Esophagus muscularis mucosa (tissue), 3 donors: ENCODE data around the gene SLC16A2.

Experiments
- CTCF ChIP-seq, 3 experiments: fragments of 200-600 bp in 2 of 3; fragments of 450-650 bp in 1 of 3; sonication (generic) in 2 of 3; IDR thresholded peaks; one replicate each; pipeline ENCODE4 v1.5.1; 2017 to 2019; ENCODE audit warnings: antibody characterized with exemption in 3 of 3, mild to moderate bottlenecking in 2 of 3, moderate library complexity in 1 of 3
- POLR2A ChIP-seq: fragments of 450-650 bp; IDR thresholded peaks from one replicate; pipeline ENCODE4 v1.6.1; 2017; ENCODE audit warnings: antibody characterized with exemption, moderate library complexity, mild to moderate bottlenecking, low read depth
- POLR2AphosphoS5 ChIP-seq, 2 donors: sonication (generic); formaldehyde crosslinking; IDR thresholded peaks; one replicate each; pipeline ENCODE4 v1.6.1; 2017; ENCODE audit warnings: antibody characterized with exemption in 2 of 2

- TF ChIP-seq CTCF (IDR thresholded peaks at IDR 0.05) (no peak), POLR2AphosphoS5 (IDR thresholded peaks at IDR 0.05) (no peak), POLR2A (no peak)
Measured at GRCh38 chrX:74557378-74557777, 136.1 kb downstream of the SLC16A2 start.
